HG02840 (cell line): ENCODE results near the gene RBM33.

Experiments used
- ATAC-seq: cut with Tn5 transposase; IDR thresholded peaks from one replicate; pipeline ENCODE4 v1.9.1; 2021; ENCODE audit warnings: mild to moderate bottlenecking, moderate library complexity, moderate number of reproducible peaks; ENCODE audit not compliant: unreplicated experiment, low FRiP score

RBM33 gene

GRCh38 chr7:155764438-155764793 lies 120.0 kb downstream of the RBM33 start:
- peak; percentile 31 for ATAC-seq

DNA sequence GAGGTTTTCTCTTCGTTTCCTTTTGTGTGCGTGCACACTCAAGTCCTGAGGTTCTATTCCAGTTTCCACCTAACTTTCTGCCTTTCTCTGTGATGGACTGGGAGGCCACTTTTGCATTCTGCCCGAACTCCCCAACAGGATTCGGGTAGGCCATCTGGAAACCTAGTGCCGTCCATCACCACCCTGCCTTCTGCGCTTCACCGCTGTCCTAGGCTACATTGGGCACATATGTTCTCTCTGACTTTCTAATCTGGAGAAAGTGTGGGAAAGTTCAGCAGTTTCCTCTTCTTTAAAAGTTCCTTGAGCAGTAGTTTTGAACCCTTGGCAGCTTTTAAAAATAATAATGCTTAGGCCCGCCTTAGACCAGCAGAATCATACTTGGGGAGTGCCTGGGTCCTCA lies 121.0 kb downstream of the RBM33 start:
- ATAC-seq, result no peak

DNA sequence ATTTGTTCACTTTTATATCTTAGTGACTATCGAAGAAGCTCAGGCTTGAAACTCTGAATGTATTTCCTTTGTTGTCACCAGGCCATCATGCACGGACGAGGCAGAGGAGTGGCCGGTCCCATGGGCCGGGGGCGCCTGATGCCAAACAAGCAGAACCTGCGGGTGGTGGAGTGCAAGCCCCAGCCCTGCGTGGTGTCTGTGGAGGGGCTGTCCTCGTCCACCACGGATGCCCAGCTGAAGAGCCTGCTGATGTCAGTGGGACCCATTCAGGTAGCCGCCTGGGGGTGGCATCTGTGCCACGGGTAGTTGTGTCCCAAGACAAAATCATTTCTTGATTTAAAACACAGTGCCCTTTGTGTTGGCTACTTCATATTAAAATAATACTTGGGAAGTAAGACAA lies 121.9 kb downstream of the RBM33 start:
- no peak for ATAC-seq

- ATAC-seq, result no peak
Observed at GRCh38 chr7:155766966-155767916, 122.8 kb downstream of the RBM33 start.

GRCh38 chr7:155769701-155770100 lies 125.2 kb downstream of the RBM33 start:
- ATAC-seq, result no peak

GRCh38 chr7:155770241-155770640 lies 125.8 kb downstream of the RBM33 start:
- ATAC-seq, result no peak

DNA sequence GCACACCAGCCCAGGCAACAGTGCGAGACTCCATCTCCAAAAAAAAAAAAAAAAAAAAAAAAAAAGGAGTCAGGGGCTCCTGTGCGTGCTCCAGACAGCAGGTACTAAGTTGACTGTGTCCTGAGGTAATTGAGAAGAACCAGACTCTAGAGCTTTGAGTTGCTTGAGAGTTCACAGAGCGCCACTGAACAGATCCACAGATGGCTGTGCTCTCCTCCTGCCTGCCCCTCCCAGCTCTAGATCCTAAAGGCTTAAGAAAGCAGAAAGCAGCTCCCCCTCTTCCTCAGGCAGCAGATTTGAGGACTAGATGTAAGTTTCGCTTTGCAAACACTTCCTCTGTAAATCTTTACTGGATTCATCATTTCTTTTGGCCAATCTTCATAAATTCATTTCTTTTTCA lies 129.1 kb downstream of the RBM33 start:
- ATAC-seq, result no peak

DNA sequence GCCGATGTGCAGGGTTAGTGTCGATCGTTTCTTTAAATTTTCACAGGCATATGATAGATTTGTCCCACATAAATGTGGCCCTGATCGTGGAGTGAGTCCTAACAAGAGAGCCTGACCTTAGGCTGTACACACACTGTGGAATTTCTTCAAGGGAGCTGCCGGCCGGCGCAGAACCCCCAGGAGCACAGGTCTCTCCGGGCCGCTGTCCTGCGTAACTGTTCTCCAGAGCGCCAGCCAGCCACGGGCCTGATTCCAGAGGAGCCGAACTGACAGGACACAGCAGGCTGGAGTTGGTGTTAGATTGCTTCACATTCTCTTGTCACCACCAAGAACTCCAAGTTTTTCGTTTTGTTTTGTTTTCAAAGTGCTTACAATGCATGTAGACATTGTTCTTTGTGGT lies 130.5 kb downstream of the RBM33 start:
- no peak for ATAC-seq

DNA sequence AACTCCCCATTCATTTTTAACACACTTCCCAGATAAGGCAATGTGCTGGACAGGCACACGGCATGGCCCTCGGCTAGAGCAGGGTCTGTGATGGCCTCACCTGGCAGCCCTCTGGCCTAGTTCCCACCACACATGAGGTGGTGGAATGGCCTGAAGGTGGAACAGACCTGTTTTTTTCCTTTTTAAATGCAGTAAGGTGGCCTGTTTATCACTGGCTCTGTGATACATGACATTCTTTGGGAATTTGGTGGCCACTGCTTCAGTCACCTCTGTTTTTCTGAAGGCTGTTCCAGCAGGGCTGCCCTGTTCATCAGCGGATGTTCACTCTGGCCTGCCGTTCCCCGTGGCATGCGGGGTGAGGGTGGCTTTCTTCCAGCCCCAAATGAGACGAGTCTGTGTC lies 131.2 kb downstream of the RBM33 start:
- no peak for ATAC-seq

GRCh38 chr7:155776606-155777005 lies 132.1 kb downstream of the RBM33 start:
- no peak for ATAC-seq

GRCh38 chr7:155778349-155778748 lies 133.9 kb downstream of the RBM33 start:
- no peak for ATAC-seq

DNA sequence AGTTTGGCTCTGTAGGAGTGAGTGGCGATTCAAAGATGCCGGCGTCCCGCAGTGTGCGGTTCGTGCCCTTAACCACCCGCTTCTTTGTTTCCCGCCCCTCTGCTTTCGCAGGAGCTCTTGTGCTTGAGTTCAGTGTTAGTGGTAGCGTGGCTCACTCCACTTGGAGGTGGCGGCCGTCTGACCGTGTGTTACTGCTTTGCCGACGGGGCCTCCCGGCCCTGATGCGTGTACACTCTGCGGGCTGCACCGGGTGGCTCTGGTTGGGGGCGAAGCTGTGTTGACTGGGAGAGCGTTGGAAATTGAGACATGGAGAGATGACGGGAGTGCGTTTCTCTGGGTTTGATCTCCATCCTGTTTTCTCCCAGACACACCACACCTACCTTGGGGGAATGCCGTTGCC lies 136.4 kb downstream of the RBM33 start:
- no peak for ATAC-seq

DNA sequence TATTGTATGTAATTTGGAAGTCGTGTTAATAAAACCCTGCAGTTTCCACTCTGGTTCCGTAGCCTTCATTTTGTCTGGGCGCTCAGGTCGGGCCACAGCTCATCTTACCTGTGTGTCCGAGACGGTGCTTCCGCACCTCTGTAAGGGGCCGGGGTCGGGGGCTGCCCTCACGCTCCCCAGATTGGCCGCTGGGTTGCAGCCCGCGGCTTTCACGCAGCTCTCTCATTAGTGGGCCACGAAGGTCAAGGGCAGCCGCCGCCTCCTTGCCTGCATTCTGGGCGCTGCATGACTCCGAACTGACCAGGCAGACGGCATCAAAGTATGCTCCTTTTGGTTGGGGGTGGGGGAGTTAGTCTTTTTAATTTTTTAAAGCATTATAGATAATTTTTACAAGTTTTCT lies 137.0 kb downstream of the RBM33 start:
- no peak for ATAC-seq

- ATAC-seq, result no peak
Observed at GRCh38 chr7:155782466-155782865, 138.0 kb downstream of the RBM33 start.

DNA sequence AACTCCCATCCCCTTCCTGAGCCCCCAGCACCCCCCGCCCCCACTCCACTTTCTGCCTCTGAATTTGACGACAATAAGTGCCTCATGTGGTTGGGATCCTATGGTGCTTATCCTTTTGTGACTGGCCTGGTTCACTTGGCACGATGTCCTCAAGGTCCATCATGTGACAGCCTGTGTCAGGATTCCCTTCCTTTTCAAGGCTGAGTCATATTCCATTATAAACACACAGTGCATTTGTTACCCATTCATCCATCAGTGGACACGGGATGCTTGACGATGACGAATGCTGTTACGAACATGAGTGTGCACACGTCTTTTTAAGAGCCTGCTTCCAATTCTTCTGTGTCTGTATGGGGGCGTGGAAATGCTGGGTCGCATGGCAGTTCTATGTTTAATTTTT lies 141.1 kb downstream of the RBM33 start:
- ATAC-seq, result no peak

DNA sequence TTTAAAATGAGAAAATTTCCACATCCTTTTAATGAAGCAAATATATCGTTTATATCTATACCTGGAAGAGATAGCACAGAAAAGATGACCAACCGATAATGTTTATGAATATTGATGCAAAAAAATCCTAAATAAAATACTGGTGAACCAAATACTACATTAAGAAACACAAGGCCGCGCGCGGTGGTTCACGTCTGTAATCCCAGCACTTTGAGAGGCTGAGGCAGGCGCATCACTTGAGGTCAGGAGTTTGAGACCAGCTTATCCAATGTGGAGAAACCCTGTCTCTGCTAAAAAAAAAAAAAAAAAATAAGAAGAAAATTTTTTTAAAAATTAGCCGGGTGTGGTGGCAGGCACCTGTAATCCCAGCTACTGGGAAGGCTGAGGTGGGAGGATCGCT lies 142.0 kb downstream of the RBM33 start:
- no peak for ATAC-seq

DNA sequence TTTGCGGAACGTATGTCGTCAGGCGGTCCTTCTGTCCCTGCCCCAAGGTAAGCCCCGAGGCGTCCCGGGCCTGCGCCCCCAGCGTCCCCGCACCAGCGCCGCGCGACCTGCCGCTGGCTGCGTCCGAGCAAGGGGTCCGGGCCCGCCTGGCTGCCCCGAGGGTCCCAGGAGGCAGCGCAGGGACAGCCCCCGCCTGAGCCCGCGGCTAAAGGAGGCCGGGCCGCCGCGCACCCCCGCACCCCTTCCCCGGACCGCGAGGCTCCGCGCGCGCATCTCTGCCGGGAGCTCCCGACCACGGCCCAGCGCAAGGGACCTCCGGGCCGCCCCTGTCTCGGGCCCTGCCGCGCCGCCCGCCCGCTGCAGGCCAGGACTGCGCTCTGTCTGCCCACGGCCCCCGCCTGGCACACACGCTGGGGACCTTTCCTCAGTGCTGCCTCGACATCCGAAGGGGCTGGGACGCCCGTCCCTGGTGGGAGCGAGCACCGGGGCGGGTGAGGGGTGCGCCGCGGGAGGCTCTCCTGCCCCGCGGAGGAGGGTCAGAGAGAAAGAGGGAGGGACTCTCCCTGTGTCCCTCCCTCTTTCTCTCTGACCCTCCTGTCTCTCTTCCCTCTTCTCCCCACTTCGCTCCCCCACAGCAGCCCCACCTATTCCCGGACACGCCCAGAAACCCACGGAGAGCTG lies 142.8 kb downstream of the RBM33 start:
- no peak for ATAC-seq

DNA sequence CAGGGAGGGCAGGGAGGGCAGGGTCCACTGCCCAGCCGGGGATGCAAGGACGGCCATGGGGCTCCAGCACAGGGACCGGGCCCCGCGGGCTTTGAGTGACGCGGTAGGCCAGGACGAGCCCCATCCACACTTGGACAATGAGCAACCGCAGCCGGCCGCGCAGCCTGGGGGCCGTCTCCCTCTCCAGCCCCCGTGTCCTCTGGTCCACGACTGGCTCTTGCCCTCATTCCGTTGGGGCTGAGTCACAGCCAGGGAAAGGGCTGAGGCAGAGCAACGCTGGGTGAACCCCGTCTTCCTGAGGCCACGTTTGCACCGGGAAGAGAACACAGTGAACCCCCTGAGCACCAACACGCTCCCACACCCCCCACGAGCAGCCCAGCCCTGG lies 144.1 kb downstream of the RBM33 start:
- ATAC-seq, result no peak

GRCh38 chr7:155789001-155789725 lies 144.7 kb downstream of the RBM33 start:
- no peak for ATAC-seq

DNA sequence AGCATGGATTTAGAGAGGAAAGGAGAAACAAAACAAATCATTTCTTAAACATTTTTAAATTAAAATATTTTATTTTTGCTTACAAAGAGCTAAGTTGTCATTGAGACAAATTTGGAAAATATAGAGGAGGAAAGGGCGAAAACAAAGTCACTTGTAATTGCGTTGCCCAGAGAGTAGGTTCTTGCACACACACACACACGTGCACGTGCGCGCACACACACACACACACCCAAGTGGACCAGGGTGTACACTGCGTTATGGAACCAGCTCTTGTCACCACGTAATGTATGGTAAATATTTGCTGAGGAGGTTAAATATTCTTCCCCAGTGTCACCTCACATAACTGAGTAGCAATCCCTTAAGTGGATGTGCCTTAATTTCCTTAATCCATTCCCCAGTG lies 146.2 kb downstream of the RBM33 start:
- no peak for ATAC-seq

DNA sequence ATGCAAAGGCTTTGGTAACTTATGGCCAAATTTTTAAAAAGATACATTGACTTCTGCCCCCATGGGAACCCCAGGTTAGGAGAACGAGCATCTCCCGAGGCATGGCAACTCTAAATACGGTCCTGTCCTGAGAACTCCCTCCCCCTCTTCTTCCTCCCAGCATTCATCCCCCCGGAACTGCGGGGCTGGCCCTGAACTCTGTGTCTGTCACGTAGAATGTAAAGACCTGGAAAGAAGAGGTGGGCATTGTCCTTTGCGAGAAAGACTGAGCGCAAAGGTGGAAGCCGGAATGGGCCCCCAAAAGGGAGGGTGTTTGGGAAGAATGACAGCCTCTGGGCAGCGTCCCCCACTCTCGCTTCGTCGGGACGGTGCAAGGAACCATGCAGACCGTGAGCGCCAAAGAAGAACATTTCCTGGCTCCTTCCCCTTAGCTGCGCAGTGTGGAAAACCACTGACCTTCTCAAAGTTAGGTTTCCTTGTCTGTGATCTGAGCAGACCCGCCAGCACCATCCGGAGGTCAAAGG lies 146.8 kb downstream of the RBM33 start:
- ATAC-seq, result no peak
